ENCODE measurements around the gene ST6GAL1. TPM values are rescaled to one million over a fixed set of nuclear protein-coding genes. Genes with fewer than 3 reads are reported as not detected.

The ST6GAL1 gene
- total and polyA plus RNA-seq, 2 of the 4 experiments (the other 2 are of a cell fraction) = 1.4 to 2.9 TPM

GRCh38 chr3:186946756-186947375, 16.5 kb downstream of the ST6GAL1 start:
- no peaks in the 10 kb centered on the region for H3K9me1 ChIP-seq (ENCODE audit: insufficient read depth, low read length)
- no peak overlapping the region for H2BK120ac ChIP-seq (ENCODE audit: low read depth, low read length)
- no peaks in the 10 kb centered on the region for H3K27me3 ChIP-seq (ENCODE audit: control insufficient read depth, insufficient read depth, low read length)
- H4K8ac ChIP-seq (ENCODE audit: low read depth in 2 of 2, low read length in 2 of 2) = no peak overlapping the region
- peaks cover 2% of the 10 kb centered on the region; the same call in 1 of the 2 replicates for H3K9me3 ChIP-seq (ENCODE audit: control insufficient read depth, insufficient read depth, low read length)
- H3K56ac ChIP-seq (ENCODE audit: extremely low read depth, insufficient read depth, low read length) = no peak overlapping the region
- intact Hi-C loops (cut with micrococcal nuclease) (no loop called here), in situ Hi-C loops (cut with MboI; ENCODE audit: low sequenced_read_pairs) (no loop called here), dilution Hi-C loops (cut with HindIII; ENCODE audit: low sequenced_read_pairs, unreplicated experiment) (no loop called here)
- no peak overlapping the region for H3K4me2 ChIP-seq (ENCODE audit: low read depth, low read length)
- H2BK20ac ChIP-seq (ENCODE audit: low read depth, low read length) = no peak overlapping the region
- no peak overlapping the region for H2AFZ ChIP-seq (replicated peaks; ENCODE audit: low read length, poor library complexity)
- H3K4me3 ChIP-seq (ENCODE audit: insufficient read depth, low read depth, low read length) = no peak overlapping the region
- ATAC-seq (ENCODE audit: low read depth) (no peak), DNase-seq (no peak)
- BruUV-seq (replicated peaks) = no TSS peak
- no peak overlapping the region for H4K5ac ChIP-seq (ENCODE audit: low read depth, low read length)
- H3K27ac ChIP-seq (ENCODE audit: insufficient read depth, low read length) = no peak overlapping the region
- H2AK5ac ChIP-seq (ENCODE audit: low read depth, low read length) = no peak overlapping the region
- CTCF ChIA-PET = interaction anchor here (0.6 kb wide), 1 partner anchor 219 kb away, joined by 3 read pairs; no protein-coding TSS in a partner anchor
- no peak overlapping the region for H3K18ac ChIP-seq (ENCODE audit: low read depth, low read length)
- no peak overlapping the region for H3K9ac ChIP-seq (ENCODE audit: low read depth, low read length)
- POLR2A ChIA-PET (ENCODE audit: unreplicated experiment) = no interaction called here
- no peaks in the 10 kb centered on the region for H4K20me1 ChIP-seq (ENCODE audit: insufficient read depth, low read length)
- H3K23ac ChIP-seq (ENCODE audit: low read depth, low read length) = no peak overlapping the region
- TF ChIP-seq MXI1 (IDR thresholded peaks at IDR 0.05; ENCODE audit: borderline replicate concordance, low read depth, low read length) (no peak), BHLHE40 (IDR thresholded peaks at IDR 0.05; ENCODE audit: low read depth, low read length) (no peak), NFE2L2 (IDR thresholded peaks at IDR 0.05; ENCODE audit: low read depth, low read length) (no peak), MAZ (IDR thresholded peaks at IDR 0.05; ENCODE audit: borderline replicate concordance, low read depth, low read length) (no peak), POLR2A (IDR thresholded peaks at IDR 0.05; ENCODE audit: low read depth, low read length) (no peak), SMC3 (IDR thresholded peaks at IDR 0.05; ENCODE audit: low read depth, low read length) (no peak), RCOR1 (IDR thresholded peaks at IDR 0.05; ENCODE audit: insufficient replicate concordance, low read length) (no peak), ELK1 (IDR thresholded peaks at IDR 0.05; ENCODE audit: borderline replicate concordance, low read depth, low read length) (no peak), CHD1 (IDR thresholded peaks at IDR 0.05; ENCODE audit: low read depth, low read length) (no peak), RAD21 (IDR thresholded peaks at IDR 0.05; ENCODE audit: low read length) (no peak), USF2 (IDR thresholded peaks at IDR 0.05; ENCODE audit: low read depth, low read length) (no peak), MAFK (IDR thresholded peaks at IDR 0.05; ENCODE audit: low read depth, low read length) (no peak), CTCF (conservative IDR thresholded peaks at IDR 0.05; ENCODE audit: low read depth, low read length) (no peak)
- H3K14ac ChIP-seq (replicated peaks; ENCODE audit: low read depth, low read length) = no peak overlapping the region
- H3K36me3 ChIP-seq (ENCODE audit: control insufficient read depth, insufficient read depth, low read length) = no peaks in the 10 kb centered on the region
- no peak overlapping the region for H3K4ac ChIP-seq (ENCODE audit: low read depth, low read length)
- peaks cover 4% of the 10 kb centered on the region; the same call in 1 of the 2 replicates for H3K4me1 ChIP-seq (ENCODE audit: control insufficient read depth, insufficient read depth, low read length)
- H2BK15ac ChIP-seq (ENCODE audit: low read depth, low read length) = no peak overlapping the region
- H4K91ac ChIP-seq (ENCODE audit: insufficient read depth, low read depth, low read length) = no peak overlapping the region
- no peaks in the 10 kb centered on the region for H3K79me1 ChIP-seq (ENCODE audit: low read depth in 1 of 2, low read length in 2 of 2)
- WGBS, 2 experiments (ENCODE audit: extremely low coverage in 2 of 2, insufficient read length in 1 of 2) = no CpG with 5 or more reads among the region's 9 CpGs
- H2BK5ac ChIP-seq (ENCODE audit: low read depth, low read length, poor library complexity, severe bottlenecking) = no peak overlapping the region
- H2AK9ac ChIP-seq (replicated peaks; ENCODE audit: low read depth, low read length, poor library complexity) = no peak overlapping the region
